Endothelial cell of coronary artery (primary cell): Measurements from ENCODE around the gene DAPK2. TPM values are rescaled to one million over a fixed set of nuclear protein-coding genes. Genes with fewer than 3 reads are reported as not detected.

Source experiments
- total RNA-seq: library from RNA; depleted of rRNA; stranded (reverse); fragments of >200 nt; gene quantifications from 2 replicates; pipeline ENCODE4 v1.2.3, GENCODE V29; 2014

Gene DAPK2
- total RNA-seq = 2.8 and 3.2 TPM in 2 replicates

GRCh38 chr15:64046421-64047153, at the start of gene DAPK2:
TSS of gene DAPK2 (minus strand) at chr15:64046485. CDS start at chr15:64040261, 6,224 bp downstream.

GRCh38 chr15:64093627-64094417, 47.5 kb upstream of the DAPK2 start, which contains the start of gene CIAO2A:
TSS of gene CIAO2A (minus strand) at chr15:64093838. CDS start at chr15:64093768, 70 bp downstream.

Other genes starting within 250 kb of the DAPK2 start
- gene HERC1, start 212.5 kb downstream of the DAPK2 start, total RNA-seq = 91.6 and 127 TPM in 2 replicates
- gene CIAO2A, start 47.4 kb upstream of the DAPK2 start, total RNA-seq = 43.5 and 59.6 TPM in 2 replicates
- gene SNX1, start 49.5 kb upstream of the DAPK2 start, total RNA-seq = 40.5 and 43.5 TPM in 2 replicates
- 0.28 and 0.45 TPM in 2 replicates for gene SNX22, start 105.2 kb upstream of the DAPK2 start, total RNA-seq
- 845 and 911 TPM in 2 replicates for gene PPIB, start 116.5 kb upstream of the DAPK2 start, total RNA-seq